HEK293 (cell line): Measurements from ENCODE around the gene CMTR2.
A peak's percentile ranks its signal among the peaks of the same experiment; 100 is the strongest.

Experiments used
- CTCF ChIA-PET: fragments of 350-600 bp; formaldehyde crosslinking; extraction: SDS; loops from one replicate; lab custom pipeline; 2021; ENCODE audit warnings: antibody characterized with exemption; lab: Yijun Ruan, JAX
- POLR2A ChIA-PET: fragments of 300-600 bp; formaldehyde crosslinking; extraction: SDS; loops from one replicate; lab custom pipeline; 2020; ENCODE audit warnings: antibody characterized with exemption, inconsistent platforms; lab: Yijun Ruan, JAX
- H3K27ac ChIP-seq: fragments of 200-500 bp; sonication (Bioruptor generic); 2 replicates; pipeline ENCODE4 v1.5.1; 2014; ENCODE audit warnings: low read depth, low read length, control low read depth, inconsistent platforms; ENCODE audit errors: extremely low read depth
- H3K36me3 ChIP-seq, 2 experiments: fragments of 200-500 bp in 1 of 2; sonication (Bioruptor generic) in 1 of 2; 1 replicate in 1 of 2; 2 replicates in 1 of 2; pipeline ENCODE4 v1.5.1; 2014 to 2017; ENCODE audit warnings: inconsistent platforms in 2 of 2, low read length in 2 of 2; ENCODE audit not compliant: control insufficient read depth in 2 of 2, insufficient read depth in 1 of 2
- H3K4me1 ChIP-seq: fragments of 200-500 bp; sonication (Bioruptor generic); 2 replicates; pipeline ENCODE4 v1.5.1; 2014; ENCODE audit warnings: mild to moderate bottlenecking, low read length, inconsistent platforms; ENCODE audit not compliant: control insufficient read depth, insufficient read depth
- H3K4me3 ChIP-seq: 2 replicates; pipeline ENCODE4 v1.5.1; 2011; ENCODE audit warnings: low read depth, mild to moderate bottlenecking, control low read depth, low read length, moderate library complexity
- H3K9me3 ChIP-seq: fragments of 200-500 bp; sonication (Bioruptor generic); 2 replicates; pipeline ENCODE4 v1.5.1; 2014; ENCODE audit warnings: low read depth, low read length, inconsistent platforms; ENCODE audit not compliant: control insufficient read depth, insufficient read depth
- PBX3 ChIP-seq: sonication (generic); formaldehyde crosslinking; IDR thresholded peaks from 2 replicates; pipeline ENCODE4 v1.8.1; 2022; ENCODE audit warnings: mild to moderate bottlenecking, moderate library complexity, missing genetic modification reagents
- ZBTB48 ChIP-seq: fragments of 450-650 bp; formaldehyde crosslinking; IDR thresholded peaks from 2 replicates; pipeline ENCODE4 v1.5.1; 2016; ENCODE audit warnings: missing biosample characterization, missing genetic modification characterization
- ZFHX2 ChIP-seq: fragments of 450-650 bp; formaldehyde crosslinking; conservative IDR thresholded peaks from 2 replicates; pipeline ENCODE4 v1.5.1; 2016; ENCODE audit warnings: missing biosample characterization, missing genetic modification characterization
- ZNF138 ChIP-seq: fragments of 450-650 bp; formaldehyde crosslinking; IDR thresholded peaks from 2 replicates; pipeline ENCODE4 v1.5.1; 2016; ENCODE audit warnings: missing biosample characterization, missing genetic modification characterization, borderline replicate concordance
- ZNF24 ChIP-seq: fragments of 450-650 bp; formaldehyde crosslinking; IDR thresholded peaks from 2 replicates; pipeline ENCODE4 v1.5.1; 2016; ENCODE audit warnings: missing biosample characterization, missing genetic modification characterization
- ZNF362 ChIP-seq: fragments of 450-650 bp; formaldehyde crosslinking; IDR thresholded peaks from 2 replicates; pipeline ENCODE4 v1.5.1; 2016; ENCODE audit warnings: missing biosample characterization, missing genetic modification characterization
- ZNF391 ChIP-seq: fragments of 450-650 bp; formaldehyde crosslinking; IDR thresholded peaks from 2 replicates; pipeline ENCODE4 v1.5.1; 2016; ENCODE audit warnings: low read depth, missing biosample characterization, missing genetic modification characterization, borderline replicate concordance
- ZNF398 ChIP-seq: fragments of 450-650 bp; formaldehyde crosslinking; IDR thresholded peaks from 2 replicates; pipeline ENCODE4 v1.5.1; 2017; ENCODE audit warnings: missing biosample characterization, missing genetic modification characterization
- ZNF404 ChIP-seq: fragments of 450-650 bp; formaldehyde crosslinking; IDR thresholded peaks from 2 replicates; pipeline ENCODE4 v1.5.1; 2017; ENCODE audit warnings: missing biosample characterization, missing genetic modification characterization
- ZNF518A ChIP-seq: fragments of 450-650 bp; formaldehyde crosslinking; conservative IDR thresholded peaks from 2 replicates; pipeline ENCODE4 v1.5.1; 2016; ENCODE audit warnings: low read depth, missing biosample characterization, missing genetic modification characterization
- ZNF558 ChIP-seq: fragments of 450-650 bp; formaldehyde crosslinking; IDR thresholded peaks from 2 replicates; pipeline ENCODE4 v1.5.1; 2016; ENCODE audit warnings: missing biosample characterization, missing genetic modification characterization
- ZNF610 ChIP-seq: fragments of 450-650 bp; formaldehyde crosslinking; IDR thresholded peaks from 2 replicates; pipeline ENCODE4 v1.5.1; 2016; ENCODE audit warnings: missing biosample characterization, missing genetic modification characterization, borderline replicate concordance
- ZNF777 ChIP-seq: fragments of 450-650 bp; formaldehyde crosslinking; IDR thresholded peaks from 2 replicates; pipeline ENCODE4 v1.5.1; 2017; ENCODE audit warnings: missing biosample characterization, missing genetic modification characterization, borderline replicate concordance
- TF ChIP-seq, protein P1 (sequence below): fragments of 450-650 bp; formaldehyde crosslinking; IDR thresholded peaks from 2 replicates; pipeline ENCODE4 v1.5.1; 2016; ENCODE audit warnings: missing biosample characterization, missing genetic modification characterization
- TF ChIP-seq, protein P2 (sequence below): fragments of 450-650 bp; IDR thresholded peaks from 2 replicates; pipeline ENCODE4 v1.5.1; 2018; ENCODE audit warnings: missing biosample characterization, mild to moderate bottlenecking, missing genetic modification characterization
- TF ChIP-seq, protein P3 (sequence below): fragments of 450-650 bp; formaldehyde crosslinking; IDR thresholded peaks from 2 replicates; pipeline ENCODE4 v1.5.1; 2016; ENCODE audit warnings: missing biosample characterization, missing genetic modification characterization

Gene CMTR2, protein sequence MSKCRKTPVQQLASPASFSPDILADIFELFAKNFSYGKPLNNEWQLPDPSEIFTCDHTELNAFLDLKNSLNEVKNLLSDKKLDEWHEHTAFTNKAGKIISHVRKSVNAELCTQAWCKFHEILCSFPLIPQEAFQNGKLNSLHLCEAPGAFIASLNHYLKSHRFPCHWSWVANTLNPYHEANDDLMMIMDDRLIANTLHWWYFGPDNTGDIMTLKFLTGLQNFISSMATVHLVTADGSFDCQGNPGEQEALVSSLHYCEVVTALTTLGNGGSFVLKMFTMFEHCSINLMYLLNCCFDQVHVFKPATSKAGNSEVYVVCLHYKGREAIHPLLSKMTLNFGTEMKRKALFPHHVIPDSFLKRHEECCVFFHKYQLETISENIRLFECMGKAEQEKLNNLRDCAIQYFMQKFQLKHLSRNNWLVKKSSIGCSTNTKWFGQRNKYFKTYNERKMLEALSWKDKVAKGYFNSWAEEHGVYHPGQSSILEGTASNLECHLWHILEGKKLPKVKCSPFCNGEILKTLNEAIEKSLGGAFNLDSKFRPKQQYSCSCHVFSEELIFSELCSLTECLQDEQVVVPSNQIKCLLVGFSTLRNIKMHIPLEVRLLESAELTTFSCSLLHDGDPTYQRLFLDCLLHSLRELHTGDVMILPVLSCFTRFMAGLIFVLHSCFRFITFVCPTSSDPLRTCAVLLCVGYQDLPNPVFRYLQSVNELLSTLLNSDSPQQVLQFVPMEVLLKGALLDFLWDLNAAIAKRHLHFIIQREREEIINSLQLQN

GRCh38 chr16:71288890-71289731 is at the start of gene CMTR2:
Gene CMTR2 (minus strand): TSS chr16:71289402. CDS start chr16:71285920, 3,482 bp downstream.
- peak within 1 kb of the TSS; percentile 56 for H3K4me3 ChIP-seq
- peaks cover 10 to 31% of the 10 kb centered on the region in 2 experiments for H3K36me3 ChIP-seq
- H3K9me3 ChIP-seq: no peaks in the 10 kb centered on the region
- H3K27ac ChIP-seq: peak within 1 kb of the TSS; percentile 96
- ChIA-PET POLR2A (interaction anchor here (0.5 to 1.6 kb wide), 6 partner anchors 9 to 596 kb away, joined by 3 to 5 read pairs (median 3); no protein-coding TSS in a partner anchor), CTCF (interaction anchor here (0.6 to 0.7 kb wide), 3 partner anchors 9 to 518 kb away, joined by 3 to 6 read pairs (median 5); no protein-coding TSS in a partner anchor)
- peaks cover 4% of the 10 kb centered on the region; the same call in 1 of the 2 replicates for H3K4me1 ChIP-seq
- TF ChIP-seq ZNF362 (tag by site-specific recombination) (0 out of 2 replicates have a peak, but pooled peaks have one; percentile 8), ZNF404 (tag by site-specific recombination) (no peak), ZNF138 (tag by site-specific recombination) (no peak), ZNF24 (tag by site-specific recombination) (peak; percentile 69), ZNF398 (peak; percentile 69), ZFHX2 (tag by site-specific recombination) (peak; percentile 79), PBX3 (CRISPR knock-in tag) (0 out of 2 replicates have a peak, but pooled peaks have one; percentile 72), ZBTB48 (tag by site-specific recombination) (peak; percentile 95), ZNF558 (no peak), ZNF518A (tag by site-specific recombination) (peak; percentile 51; the same call in 1 of the 2 replicates), ZNF777 (tag by site-specific recombination) (0 out of 2 replicates have a peak, but pooled peaks have one; percentile 30), ZNF391 (tag by site-specific recombination) (peak; percentile 72; the same call in 1 of the 2 replicates), ZNF610 (tag by site-specific recombination) (peak; percentile 31; the same call in 1 of the 2 replicates)
- TF ChIP-seq, protein P1, sequence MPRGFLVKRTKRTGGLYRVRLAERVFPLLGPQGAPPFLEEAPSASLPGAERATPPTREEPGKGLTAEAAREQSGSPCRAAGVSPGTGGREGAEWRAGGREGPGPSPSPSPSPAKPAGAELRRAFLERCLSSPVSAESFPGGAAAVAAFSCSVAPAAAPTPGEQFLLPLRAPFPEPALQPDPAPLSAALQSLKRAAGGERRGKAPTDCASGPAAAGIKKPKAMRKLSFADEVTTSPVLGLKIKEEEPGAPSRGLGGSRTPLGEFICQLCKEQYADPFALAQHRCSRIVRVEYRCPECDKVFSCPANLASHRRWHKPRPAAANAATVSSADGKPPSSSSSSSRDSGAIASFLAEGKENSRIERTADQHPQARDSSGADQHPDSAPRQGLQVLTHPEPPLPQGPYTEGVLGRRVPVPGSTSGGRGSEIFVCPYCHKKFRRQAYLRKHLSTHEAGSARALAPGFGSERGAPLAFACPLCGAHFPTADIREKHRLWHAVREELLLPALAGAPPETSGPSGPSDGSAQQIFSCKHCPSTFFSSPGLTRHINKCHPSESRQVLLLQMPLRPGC: peak; percentile 41; the same call in 1 of the 2 replicates
- TF ChIP-seq, protein P2, sequence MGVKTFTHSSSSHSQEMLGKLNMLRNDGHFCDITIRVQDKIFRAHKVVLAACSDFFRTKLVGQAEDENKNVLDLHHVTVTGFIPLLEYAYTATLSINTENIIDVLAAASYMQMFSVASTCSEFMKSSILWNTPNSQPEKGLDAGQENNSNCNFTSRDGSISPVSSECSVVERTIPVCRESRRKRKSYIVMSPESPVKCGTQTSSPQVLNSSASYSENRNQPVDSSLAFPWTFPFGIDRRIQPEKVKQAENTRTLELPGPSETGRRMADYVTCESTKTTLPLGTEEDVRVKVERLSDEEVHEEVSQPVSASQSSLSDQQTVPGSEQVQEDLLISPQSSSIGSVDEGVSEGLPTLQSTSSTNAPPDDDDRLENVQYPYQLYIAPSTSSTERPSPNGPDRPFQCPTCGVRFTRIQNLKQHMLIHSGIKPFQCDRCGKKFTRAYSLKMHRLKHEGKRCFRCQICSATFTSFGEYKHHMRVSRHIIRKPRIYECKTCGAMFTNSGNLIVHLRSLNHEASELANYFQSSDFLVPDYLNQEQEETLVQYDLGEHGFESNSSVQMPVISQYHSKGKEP (tag by site-specific recombination): no peak
- TF ChIP-seq, protein P3, sequence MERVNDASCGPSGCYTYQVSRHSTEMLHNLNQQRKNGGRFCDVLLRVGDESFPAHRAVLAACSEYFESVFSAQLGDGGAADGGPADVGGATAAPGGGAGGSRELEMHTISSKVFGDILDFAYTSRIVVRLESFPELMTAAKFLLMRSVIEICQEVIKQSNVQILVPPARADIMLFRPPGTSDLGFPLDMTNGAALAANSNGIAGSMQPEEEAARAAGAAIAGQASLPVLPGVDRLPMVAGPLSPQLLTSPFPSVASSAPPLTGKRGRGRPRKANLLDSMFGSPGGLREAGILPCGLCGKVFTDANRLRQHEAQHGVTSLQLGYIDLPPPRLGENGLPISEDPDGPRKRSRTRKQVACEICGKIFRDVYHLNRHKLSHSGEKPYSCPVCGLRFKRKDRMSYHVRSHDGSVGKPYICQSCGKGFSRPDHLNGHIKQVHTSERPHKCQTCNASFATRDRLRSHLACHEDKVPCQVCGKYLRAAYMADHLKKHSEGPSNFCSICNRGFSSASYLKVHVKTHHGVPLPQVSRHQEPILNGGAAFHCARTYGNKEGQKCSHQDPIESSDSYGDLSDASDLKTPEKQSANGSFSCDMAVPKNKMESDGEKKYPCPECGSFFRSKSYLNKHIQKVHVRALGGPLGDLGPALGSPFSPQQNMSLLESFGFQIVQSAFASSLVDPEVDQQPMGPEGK (tag by site-specific recombination): peak; percentile 84
